HG03575 (cell line): ENCODE results near the gene SANBR.

Experiments
- ATAC-seq: cut with Tn5 transposase; IDR thresholded peaks from one replicate; pipeline ENCODE4 v1.9.1; 2021; ENCODE audit not compliant: unreplicated experiment, insufficient number of reproducible peaks, low FRiP score; ENCODE audit errors: extremely low read depth

Gene SANBR

DNA sequence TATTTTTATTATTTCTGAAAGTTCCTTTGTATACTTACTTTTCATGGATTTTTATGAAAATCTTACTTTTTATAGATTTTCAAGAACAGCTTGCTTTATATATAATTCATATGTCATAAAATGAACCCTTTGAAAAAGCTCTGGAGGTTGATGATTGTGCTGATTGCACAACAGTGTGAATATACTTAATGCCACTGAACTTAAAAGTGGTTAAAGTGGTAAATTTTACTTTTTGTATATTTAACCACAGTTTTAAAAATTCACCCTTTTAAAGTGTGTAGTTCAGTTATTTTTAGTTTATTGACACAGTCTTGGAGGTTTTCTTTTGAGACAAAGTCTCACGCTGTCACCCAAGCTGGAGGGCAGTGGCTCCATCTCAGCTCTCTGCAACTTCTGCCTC is 8.4 kb downstream of the SANBR start:
- no peak for ATAC-seq

DNA sequence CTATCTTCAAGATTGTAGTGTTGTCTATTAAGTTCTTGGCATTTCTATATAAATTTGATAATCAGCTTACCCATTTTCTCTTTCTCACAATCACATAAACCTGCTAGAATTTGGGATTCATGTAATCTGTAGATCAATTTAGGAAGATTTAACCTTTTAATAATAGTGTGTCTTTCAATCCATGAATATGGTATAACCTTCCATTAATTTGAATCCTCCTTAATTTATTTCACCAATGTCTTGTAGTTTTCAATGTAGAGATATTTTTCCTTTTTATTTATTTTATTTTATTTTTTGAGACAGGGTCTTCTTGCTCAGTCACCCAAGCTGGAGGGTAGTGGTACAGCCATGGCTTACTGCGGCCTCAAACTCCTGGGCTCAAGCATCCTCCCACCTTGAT is 20.2 kb downstream of the SANBR start:
- no peak for ATAC-seq

DNA sequence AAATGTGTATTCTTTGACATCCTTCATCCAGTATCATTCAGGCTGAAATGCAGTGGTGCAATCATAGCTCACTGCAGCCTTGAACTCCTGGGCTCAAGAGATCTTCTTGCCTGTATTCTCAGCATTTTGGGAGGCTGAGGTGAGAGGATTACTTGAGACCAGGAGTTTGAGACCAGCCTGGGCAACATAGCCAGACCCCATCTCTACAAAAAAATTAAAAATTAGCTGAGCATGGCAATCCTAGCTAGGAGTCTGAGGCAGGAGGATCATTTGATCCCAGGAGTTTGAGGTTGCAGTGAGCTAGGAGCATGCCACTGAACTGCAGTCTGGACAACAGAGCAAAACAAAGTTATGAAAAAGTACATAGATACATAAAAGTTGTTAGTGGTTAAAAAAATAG is 24.1 kb downstream of the SANBR start:
- no peak for ATAC-seq

DNA sequence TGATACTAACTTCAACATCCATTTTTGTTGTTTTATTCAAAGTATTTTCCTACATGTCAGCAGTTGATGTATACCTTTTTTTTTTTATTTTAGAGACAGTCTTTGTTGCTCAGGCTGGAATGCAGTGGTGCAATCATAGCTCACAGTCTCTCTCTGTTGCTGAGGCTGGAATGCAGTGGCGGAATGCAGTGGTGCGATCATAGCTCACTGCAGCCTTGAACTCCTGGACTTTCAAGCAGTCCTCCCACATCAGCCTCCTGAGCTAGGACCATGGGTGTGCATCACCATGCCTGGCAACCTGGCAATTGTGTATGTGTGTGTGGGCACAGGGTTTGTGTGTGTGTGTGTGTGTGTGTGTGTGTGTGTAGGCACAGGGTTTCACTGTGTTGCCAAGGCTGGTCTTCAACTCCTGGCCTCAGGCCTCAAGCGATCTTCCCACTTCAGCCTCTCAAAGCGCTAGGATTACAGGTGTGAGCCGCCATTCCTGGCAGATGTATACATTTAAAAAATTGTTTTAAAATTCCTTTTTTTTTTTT is 24.8 kb downstream of the SANBR start:
- ATAC-seq: no peak

DNA sequence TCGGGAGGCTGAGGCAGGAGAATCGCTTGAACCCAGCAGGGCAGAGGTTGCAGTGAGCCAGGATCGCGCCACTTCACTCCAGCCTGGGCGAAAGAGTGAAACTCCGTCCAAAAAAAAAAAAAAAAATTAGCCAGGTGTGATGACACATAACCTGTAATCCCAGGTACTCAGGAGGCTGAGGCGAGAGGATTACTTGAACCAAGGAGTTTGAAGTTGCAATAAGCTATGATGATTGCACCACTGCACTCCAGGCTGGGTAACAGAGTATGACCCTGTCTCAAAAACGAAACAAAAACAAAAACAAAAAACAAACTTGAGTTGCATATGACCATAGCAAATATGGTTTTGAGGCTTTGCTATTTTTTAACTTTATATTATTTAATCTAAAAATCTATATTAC is 25.8 kb downstream of the SANBR start:
- no peak for ATAC-seq

DNA sequence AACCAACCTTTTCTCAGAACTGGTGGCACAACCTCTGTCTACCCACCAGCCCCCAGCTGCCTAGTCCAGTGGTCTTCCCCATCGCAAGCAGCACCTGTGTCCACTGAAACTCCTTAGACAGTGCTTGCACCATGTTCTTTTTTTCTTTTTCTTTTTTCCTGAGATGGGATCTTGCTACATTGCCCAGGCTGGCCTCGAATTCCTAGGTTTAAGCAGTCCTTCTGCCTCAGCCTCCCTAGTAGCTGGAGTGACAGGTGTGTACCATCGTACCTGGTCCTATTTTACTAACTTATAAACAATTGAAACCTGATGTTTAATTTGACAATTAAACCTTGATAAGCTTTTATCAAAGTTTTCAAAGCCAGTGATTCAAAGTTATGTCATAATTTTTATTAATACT is 30.8 kb downstream of the SANBR start:
- no peak for ATAC-seq

DNA sequence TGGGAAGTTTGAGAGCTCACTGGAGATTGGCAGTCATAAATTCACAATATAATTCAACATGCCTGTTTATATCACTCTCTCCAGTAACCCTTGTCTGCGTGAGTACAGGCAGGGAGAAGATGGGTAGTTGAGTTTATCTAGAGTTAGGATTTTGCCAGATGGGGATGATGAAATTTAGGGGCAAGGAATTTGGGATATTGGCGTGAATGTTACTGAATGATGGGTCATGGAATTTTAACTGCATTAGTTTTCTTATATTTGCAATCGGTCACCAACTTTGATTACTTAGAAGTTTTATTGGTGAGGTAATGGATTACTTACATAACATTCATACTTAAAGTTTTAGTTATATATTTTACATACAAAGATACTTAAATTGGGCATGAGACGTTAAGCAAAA is 35.1 kb downstream of the SANBR start:
- no peak for ATAC-seq

DNA sequence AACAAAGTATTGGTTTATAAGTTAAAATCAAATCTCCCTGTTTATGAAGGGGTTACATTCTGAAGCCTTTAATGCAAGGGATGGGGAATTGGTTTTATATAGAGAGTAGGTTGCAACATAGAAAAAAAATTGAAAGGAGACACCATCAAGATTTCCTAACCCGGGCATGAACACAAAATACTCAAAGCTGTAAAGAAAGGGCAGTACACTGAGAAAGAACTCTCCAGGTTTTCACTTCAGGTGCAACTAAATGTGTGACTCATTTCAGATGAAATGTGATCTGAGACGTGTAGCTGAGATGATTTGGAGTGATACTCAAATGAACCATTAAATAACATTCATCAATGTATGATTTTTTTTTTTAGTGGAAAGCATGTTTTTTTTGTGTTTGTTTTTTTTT is 43.6 kb downstream of the SANBR start:
- no peak for ATAC-seq

DNA sequence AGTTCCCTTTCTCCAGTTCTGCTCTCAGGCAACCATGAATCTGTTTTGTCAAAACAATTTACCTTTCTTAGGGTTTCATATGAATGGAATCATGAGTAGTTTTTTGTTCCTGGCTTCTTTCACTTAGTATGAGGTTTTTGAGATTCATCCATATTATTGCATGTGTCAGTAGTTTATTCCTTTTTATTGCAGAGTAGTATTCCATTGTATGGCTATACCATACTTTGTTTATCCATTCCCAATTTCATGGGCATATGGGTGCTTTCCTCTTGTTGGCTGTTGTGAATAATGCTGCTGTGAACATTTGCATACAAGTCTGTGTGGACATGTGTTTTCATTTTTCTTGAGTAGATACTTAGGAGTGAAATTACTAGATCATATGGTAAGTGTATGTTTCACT is 46.0 kb downstream of the SANBR start:
- no peak for ATAC-seq

DNA sequence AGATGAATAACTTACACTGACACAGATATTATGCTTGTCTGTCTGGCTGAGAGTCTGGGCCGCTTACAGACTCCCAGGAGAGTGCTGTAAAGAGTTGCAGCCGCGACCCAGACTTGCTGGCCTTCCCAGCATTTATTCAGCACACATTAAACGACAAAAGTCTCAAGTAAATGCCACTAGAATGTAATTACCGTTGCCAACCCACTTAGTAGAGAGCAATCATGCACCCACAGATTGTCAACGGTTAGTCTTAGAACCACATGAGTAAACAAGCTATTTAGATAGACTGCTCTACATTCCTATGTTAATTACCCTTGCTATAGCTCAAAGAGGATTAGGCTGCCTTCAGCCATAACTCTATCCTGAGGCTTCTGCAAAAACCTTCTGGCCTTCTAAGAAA is 48.5 kb downstream of the SANBR start:
- ATAC-seq: no peak
